ENCODE results near the gene SHROOM2.

SHROOM2 gene

GRCh38 chrX:9865804-9866472 lies 79.7 kb downstream of the SHROOM2 start:
- DNase-seq (ENCODE audit: low spot score) = no peak

DNA sequence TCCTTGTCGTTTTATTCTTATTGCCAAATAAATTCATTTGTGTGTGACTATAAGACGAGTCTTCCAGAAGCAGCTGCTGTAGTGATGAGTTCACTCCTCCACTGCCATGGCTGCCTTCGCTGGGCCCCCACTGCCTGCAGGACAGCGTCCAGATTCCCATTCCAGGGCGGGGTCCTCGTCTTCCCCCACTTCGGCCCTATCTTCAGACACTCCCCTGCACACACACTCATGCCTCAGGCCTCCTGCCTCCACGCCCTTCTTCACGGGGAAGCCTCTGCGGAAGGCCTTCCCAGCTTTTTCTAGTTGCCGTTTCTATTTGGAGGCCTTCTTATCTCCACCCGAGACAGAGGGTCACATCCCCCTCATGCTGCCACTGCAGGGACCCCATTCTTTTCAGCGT lies 80.4 kb downstream of the SHROOM2 start:
- DNase-seq (ENCODE audit: low spot score) = no peak

DNA sequence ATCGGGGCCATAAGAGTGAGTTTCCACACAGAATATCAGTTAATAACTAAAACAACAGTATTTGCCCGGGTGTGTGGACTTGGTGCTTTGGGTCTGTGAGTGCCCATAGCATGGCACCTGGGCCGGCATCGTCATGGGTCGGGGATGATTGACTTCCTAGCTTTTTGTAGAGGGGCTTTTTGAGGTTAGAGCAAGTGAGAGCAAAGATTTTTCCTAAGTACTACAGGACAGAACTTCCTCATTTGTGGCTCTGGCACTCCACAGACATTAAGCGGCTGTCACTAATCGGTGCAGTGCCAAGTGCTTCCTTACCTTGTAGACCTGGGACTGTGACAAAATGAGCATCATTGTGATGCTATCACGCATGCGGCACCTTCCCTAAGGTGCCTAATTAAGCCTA lies 81.0 kb downstream of the SHROOM2 start:
- DNase-seq (ENCODE audit: low spot score) = no peak

DNA sequence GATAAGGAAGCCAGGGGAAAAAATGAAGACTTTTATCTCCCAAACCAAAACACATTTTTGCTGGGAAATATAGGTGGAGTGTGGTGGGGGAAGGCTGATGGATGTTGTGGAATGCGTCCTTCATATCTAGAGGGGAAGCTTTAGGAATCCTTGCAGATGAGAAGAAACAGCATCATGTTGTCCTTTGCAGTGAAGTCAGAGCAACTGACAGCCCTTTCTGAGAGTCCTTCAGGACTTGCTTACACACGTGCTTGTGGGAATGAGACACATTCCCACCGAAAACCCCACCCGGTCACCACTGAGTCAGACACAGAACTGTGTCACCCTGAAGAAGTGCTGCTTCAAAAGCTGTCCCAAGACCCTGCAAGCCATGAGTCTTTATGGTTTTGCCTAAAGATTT lies 81.5 kb downstream of the SHROOM2 start:
- no peak for DNase-seq (ENCODE audit: low spot score)

- no peak for DNase-seq (ENCODE audit: low spot score)
Observed at GRCh38 chrX:9871701-9872268, 85.6 kb downstream of the SHROOM2 start.

DNA sequence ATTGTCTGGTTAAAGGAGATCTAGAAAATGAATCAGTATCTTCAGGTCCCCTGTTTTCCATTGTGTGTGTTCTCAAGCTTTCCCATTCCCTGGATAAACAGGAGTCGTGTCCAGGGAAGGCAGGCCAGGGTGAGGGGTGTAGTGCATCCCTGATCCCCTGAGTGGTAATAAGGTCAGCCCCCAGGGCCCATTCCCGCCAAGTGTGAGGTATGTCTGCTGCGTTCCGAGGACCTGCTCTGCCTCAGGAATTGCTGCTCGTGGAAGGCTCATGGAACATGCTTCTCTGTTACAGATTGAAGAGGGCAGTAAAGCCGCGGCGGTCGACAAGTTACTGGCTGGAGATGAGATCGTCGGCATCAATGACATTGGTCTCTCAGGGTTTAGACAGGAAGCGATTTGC lies 87.1 kb downstream of the SHROOM2 start:
- no peak for DNase-seq (ENCODE audit: low spot score)

GRCh38 chrX:9873952-9874351 lies 87.7 kb downstream of the SHROOM2 start:
- DNase-seq (ENCODE audit: low spot score) = peak; percentile 61

- no peak for DNase-seq (ENCODE audit: low spot score)
Observed at GRCh38 chrX:9874483-9874882, 88.3 kb downstream of the SHROOM2 start.

DNA sequence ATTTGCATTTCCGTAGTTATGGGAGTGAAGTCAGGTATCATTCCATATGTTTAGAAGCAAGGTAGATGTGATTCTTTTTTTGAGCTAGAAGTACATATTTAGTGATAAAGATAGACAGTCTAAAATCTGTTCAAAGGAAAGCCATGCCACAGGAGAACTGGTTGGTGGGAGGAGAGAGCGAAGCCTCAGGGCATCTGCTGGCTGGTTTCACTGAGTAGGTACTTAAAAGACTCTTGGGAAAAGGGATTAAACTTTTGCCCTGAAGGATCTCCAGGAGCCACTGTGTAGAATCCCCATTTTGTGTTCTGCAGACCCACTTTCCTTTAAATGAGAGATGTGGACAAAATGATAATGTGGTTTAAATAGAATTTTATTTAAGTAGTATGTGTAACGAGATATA lies 89.6 kb downstream of the SHROOM2 start:
- peak; percentile 72 for DNase-seq (ENCODE audit: low spot score)

DNA sequence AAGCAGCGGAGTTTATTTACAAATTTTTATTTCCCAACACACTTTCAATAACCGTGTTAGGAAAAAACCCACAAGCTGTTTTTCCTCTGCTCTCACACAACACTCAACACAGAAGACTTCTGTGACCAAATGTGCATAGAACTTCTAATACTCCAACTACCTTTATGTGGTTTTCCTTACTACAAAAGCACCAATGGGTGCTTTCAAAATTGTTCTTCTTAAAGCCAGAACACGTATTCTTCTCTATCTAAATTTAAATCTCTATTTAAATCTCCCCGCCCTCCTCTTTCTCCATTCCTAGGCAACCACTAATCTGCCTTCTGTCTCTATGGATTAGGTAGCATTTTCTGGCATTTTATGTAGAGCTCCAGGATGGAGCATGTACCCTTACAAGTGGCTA lies 90.0 kb downstream of the SHROOM2 start:
- DNase-seq (ENCODE audit: low spot score) = no peak

DNA sequence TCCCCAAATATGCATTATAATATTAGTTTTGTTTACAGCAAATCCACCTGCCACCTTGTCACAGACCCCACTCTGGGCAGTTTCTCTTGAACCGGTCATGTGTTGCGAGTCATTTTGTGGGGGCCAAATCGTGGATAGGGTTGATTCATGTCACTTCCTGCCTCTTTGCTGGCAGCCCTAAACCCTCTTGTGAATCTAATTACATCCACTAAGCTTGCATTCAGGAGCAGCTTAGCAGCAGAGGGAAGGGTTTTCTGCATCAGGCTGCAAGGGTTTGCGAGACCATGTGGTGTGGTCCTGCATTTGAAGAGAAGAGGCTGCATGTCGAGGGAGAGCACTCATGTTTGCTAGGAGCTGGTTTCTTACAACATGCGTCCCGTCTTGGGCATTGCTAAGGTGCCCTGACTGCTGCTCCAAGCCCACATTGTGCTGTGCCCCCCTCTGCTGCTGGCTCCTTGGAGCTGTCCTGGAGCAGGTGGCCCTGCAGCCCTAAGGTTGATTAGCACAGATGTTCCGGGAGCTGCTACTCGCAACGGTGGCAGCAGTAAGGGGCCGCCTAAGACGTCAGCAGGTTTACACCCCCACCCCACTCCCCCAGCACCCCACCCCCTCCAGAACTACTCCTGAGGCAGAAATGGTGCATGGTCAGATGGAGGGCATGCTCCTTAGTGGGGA lies 92.1 kb downstream of the SHROOM2 start:
- DNase-seq (ENCODE audit: low spot score) = peak; percentile 54

GRCh38 chrX:9880237-9880636 lies 94.0 kb downstream of the SHROOM2 start:
- DNase-seq (ENCODE audit: low spot score) = no peak

DNA sequence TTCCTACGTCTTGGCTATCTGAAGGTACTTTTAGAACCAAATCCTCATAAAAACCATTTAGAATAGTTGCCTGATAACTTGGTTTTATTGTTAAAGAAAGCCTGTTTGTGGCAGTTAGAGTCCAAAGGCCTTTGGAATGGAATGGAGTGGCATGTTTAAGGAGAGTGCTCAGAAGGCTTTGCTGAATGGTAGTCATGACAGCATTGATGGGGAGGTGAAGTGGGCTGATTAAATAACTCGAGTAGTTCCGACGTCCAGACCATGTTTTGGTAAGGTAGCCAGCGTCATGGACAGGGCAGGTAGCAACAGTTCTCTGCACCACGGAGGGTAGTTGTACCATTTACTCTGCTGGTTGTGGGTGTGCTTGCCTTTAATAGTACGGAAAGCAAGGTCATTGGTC lies 94.6 kb downstream of the SHROOM2 start:
- DNase-seq (ENCODE audit: low spot score) = no peak

GRCh38 chrX:9882669-9883446 lies 96.6 kb downstream of the SHROOM2 start:
- no peak for DNase-seq (ENCODE audit: low spot score)

DNA sequence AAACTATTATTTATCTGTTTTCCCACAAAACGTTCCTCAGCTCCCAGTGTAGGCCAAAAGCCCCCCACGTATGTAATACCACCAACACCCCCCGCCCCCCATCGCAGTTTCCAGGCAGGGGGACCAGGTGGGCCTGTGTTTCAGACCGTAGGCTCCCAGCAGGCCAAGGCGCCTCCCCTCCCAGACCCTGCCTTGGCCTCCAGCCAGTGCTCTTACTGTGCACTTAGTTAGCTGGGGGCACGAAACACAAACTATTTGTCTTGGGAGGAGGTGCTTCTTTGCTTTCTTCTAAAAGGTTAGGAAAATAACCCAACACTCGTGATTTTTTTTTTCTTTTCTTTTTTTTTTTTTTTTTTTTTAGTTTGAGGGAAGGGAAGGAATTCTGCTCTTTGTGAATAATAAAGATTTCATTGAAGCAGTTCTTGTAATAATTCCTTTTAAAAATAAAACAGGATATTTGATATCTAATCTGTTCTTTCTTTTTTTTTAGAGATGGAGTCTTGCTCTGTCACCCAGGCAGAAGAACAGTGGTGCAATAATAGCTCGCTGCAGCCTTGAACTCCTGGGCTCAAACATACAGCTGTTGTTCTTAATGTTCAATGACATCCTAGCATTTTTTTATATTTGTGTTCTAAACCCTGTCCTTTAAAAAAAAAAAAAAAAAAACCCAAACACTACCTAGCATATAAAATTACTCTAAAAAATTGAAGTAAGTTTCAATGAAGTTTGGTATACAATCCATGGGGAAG lies 98.0 kb downstream of the SHROOM2 start:
- DNase-seq (ENCODE audit: low spot score) = no peak

GRCh38 chrX:9885150-9885549 lies 98.9 kb downstream of the SHROOM2 start:
- peak; percentile 74 for DNase-seq (ENCODE audit: low spot score)

DNA sequence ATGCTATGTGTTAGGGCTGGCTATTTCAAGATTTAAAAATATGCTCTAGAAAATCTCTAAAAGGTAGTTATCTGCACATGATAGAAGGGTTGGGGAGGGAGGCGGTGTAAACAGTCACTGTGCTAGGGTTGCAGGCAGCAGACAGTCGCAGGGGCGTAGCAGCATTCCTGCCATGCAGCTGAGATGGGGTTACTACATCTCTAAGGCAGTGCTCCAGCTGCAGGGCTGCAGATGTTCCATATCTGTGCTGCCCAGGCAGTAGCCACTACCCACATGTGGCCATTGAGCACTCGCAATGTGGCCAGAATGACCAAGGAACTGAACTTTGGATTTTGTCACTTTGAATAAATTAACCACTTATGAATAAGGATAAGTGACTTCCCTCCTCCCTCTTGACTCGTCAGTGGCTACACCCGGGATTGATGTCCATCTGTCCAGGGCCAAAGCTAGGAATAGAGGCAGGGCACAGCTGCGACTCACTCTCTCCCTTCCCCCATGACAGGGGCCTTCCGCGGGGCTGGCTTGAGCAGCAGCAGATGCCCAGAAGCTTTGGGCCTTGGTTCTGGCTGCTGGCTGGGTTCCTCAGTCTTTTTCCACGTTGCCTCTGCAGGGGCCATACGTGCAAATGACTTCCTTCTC lies 101.5 kb downstream of the SHROOM2 start:
- no peak for DNase-seq (ENCODE audit: low spot score)

GRCh38 chrX:9888953-9889470 lies 102.8 kb downstream of the SHROOM2 start:
- DNase-seq (ENCODE audit: low spot score) = no peak

DNA sequence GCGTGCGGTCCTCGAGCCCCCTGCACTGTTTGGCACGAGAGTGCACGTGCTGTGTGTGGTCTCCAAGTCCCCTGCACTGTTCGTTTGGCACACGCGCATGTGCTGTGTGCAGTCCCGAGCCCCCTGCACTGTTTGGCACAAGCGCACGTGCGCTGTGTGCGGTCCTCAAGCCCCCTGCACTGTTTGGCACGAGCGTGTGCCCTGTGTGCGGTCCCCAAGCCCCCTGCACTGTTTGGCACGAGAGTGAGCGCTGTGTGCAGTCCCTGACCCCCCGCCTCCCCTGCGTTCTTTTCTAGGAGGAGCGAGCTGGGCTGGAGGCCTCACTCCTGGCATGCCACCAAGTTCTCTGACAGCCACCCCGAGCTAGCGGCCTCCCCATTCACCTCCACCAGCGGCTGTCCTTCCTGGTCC lies 104.5 kb downstream of the SHROOM2 start:
- no peak for DNase-seq (ENCODE audit: low spot score)

GRCh38 chrX:9895225-9895912 lies 109.1 kb downstream of the SHROOM2 start:
- DNase-seq (ENCODE audit: low spot score) = no peak

DNA sequence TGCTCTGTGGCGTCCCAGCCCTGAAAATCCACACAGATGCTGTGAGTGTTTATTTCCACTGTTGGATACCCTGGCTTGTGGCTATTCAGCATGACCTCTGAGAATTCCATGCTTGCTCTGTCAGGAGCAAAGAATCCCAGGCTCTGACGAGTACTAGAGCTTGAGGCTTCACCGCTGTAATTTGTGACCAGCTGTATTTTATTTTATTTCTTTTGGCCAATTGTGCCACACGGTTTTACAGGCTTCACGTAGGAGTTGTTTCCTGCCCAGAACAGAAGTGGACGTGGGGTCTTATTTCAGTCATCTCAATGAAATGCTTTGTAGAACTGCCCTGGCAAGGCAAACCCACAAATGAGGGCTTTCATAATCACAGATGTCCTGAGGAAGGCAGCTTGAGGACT lies 111.5 kb downstream of the SHROOM2 start:
- DNase-seq (ENCODE audit: low spot score) = no peak

Data from D341Med (cell line).